PC-3 (cell line): ENCODE data around the gene PFKFB4. TPM values are rescaled to one million over a fixed set of nuclear protein-coding genes. Genes with fewer than 3 reads are reported as not detected.

Source experiments
- ATAC-seq: fragments of 200-7000 bp; cut with Tn5 transposase; 2 replicates; pipeline ENCODE4 v1.9.1; 2020; ENCODE audit warnings: mild to moderate bottlenecking, moderate library complexity
- BruUV-seq: library from RNA; stranded (reverse); fragments of 400-500 nt; replicated peaks from 2 replicates; lab custom pipeline; 2021; lab: Mats Ljungman, UMichigan
- CTCF ChIA-PET: fragments of 300-600 bp; sonication (Branson Sonifier 250); formaldehyde crosslinking; loops from one replicate; lab custom pipeline; 2022; ENCODE audit warnings: antibody characterized with exemption; lab: Charles Lee
- POLR2A ChIA-PET: fragments of 300-600 bp; sonication (Branson Sonifier 250); formaldehyde crosslinking; loops from one replicate; lab custom pipeline; 2022; ENCODE audit warnings: antibody characterized with exemption; ENCODE audit not compliant: unreplicated experiment; lab: Charles Lee
- DNase-seq: peaks from one replicate; pipeline ENCODE4 v3.0.0-alpha.2; 2015
- H2AFZ ChIP-seq: fragments of 300-600 bp; sonication (generic); 2 replicates; pipeline ENCODE4 v1.6.0; 2016; ENCODE audit warnings: antibody characterized with exemption, low read length
- H3F3A ChIP-seq: fragments of 300-600 bp; sonication (generic); one replicate; pipeline ENCODE4 v1.6.0; 2017; ENCODE audit warnings: antibody characterized with exemption, low read length, control low read depth, mild to moderate bottlenecking; ENCODE audit not compliant: unreplicated experiment
- H3K27ac ChIP-seq: fragments of 300-600 bp; sonication (generic); 2 replicates; pipeline ENCODE4 v1.5.1; 2016; ENCODE audit warnings: mild to moderate bottlenecking, low read length
- H3K27me3 ChIP-seq: fragments of 300-600 bp; sonication (generic); 2 replicates; pipeline ENCODE4 v1.6.1; 2016; ENCODE audit warnings: low read length, mixed read lengths
- H3K36me3 ChIP-seq: fragments of 300-600 bp; sonication (generic); 2 replicates; pipeline ENCODE4 v1.6.1; 2016; ENCODE audit warnings: low read depth, mixed run types, low read length, mixed read lengths
- H3K4me1 ChIP-seq: fragments of 300-600 bp; sonication (generic); 2 replicates; pipeline ENCODE4 v1.5.1; 2016; ENCODE audit warnings: low read length; ENCODE audit not compliant: insufficient read depth
- H3K4me2 ChIP-seq: fragments of 300-600 bp; sonication (generic); 2 replicates; pipeline ENCODE4 v1.6.0; 2016; ENCODE audit warnings: low read length
- H3K4me3 ChIP-seq: fragments of 300-600 bp; sonication (generic); 2 replicates; pipeline ENCODE4 v1.5.1; 2016; ENCODE audit warnings: mild to moderate bottlenecking, low read length, mixed read lengths
- H3K79me2 ChIP-seq: fragments of 300-600 bp; sonication (generic); 2 replicates; pipeline ENCODE4 v1.6.1; 2017; ENCODE audit warnings: low read length, mixed read lengths
- H3K9ac ChIP-seq: fragments of 300-600 bp; sonication (generic); 2 replicates; pipeline ENCODE4 v1.6.0; 2016; ENCODE audit warnings: mild to moderate bottlenecking, low read length
- H3K9me2 ChIP-seq: fragments of 300-600 bp; sonication (generic); replicated peaks from 2 replicates; pipeline ENCODE4 v1.6.1; 2016; ENCODE audit warnings: mixed run types, low read length, mixed read lengths
- H3K9me3 ChIP-seq: fragments of 300-600 bp; sonication (generic); 2 replicates; pipeline ENCODE4 v1.6.1; 2016; ENCODE audit warnings: low read length, mixed read lengths
- H4K20me1 ChIP-seq: fragments of 300-600 bp; sonication (generic); 2 replicates; pipeline ENCODE4 v1.6.1; 2016; ENCODE audit warnings: low read length, mixed read lengths
- EZH2 ChIP-seq: fragments of 300-600 bp; sonication (generic); IDR thresholded peaks from one replicate; pipeline ENCODE4 v1.6.1; 2017; ENCODE audit warnings: antibody characterized with exemption, mild to moderate bottlenecking, low read length; ENCODE audit not compliant: unreplicated experiment
- EZH2phosphoT487 ChIP-seq: fragments of 300-600 bp; sonication (generic); IDR thresholded peaks from 2 replicates; pipeline ENCODE4 v1.6.1; 2018; ENCODE audit warnings: mild to moderate bottlenecking, antibody characterized with exemption, low read length, borderline replicate concordance
- intact Hi-C: fragments of 100-400 bp; cut with micrococcal nuclease; formaldehyde crosslinking; loops from 2 replicates; pipeline ENCODE4 v1.9.0; 2023
- total RNA-seq: library from RNA; depleted of rRNA; stranded (reverse); fragments of >200 nt; gene quantifications from 2 replicates; pipeline ENCODE4 v1.2.3, GENCODE V29; 2014
- TF ChIP-seq, protein P1 (sequence below): fragments of 300-600 bp; sonication (generic); conservative IDR thresholded peaks from 2 replicates; pipeline ENCODE4 v1.5.1; 2017; ENCODE audit warnings: antibody characterized with exemption, low read depth, mild to moderate bottlenecking, low read length

PFKFB4 gene
- total RNA-seq, 1 experiment from 2014 or later = 33.5 TPM

- Histone ChIP-seq H3K79me2 (no peaks in the 10 kb centered on the region), H4K20me1 (no peaks in the 10 kb centered on the region), H3K9me3 (no peaks in the 10 kb centered on the region), H3K4me2 (peak overlapping the region; percentile 59), H3K9ac (peak overlapping the region; percentile 4; the same call in 1 of the 2 replicates), H3K27me3 (no peaks in the 10 kb centered on the region), H2AFZ (no peak overlapping the region), H3K4me3 (no peak overlapping the region), H3K27ac (peak overlapping the region; percentile 89), H3K36me3 (peaks cover 52% of the 10 kb centered on the region), H3K4me1 (peaks cover 67% of the 10 kb centered on the region), H3K9me2 (no peaks in the 10 kb centered on the region), H3F3A (no peaks in the 10 kb centered on the region)
- intact Hi-C loops = loop anchor here (5.0 kb wide), 1 partner anchor 42 kb away; the partner anchor contains the start of gene PFKFB4
- DNase-seq (peak; percentile 67), ATAC-seq (peak; percentile 11; the same call in 1 of the 2 replicates)
- no TSS peak for BruUV-seq
- TF ChIP-seq, protein P1, sequence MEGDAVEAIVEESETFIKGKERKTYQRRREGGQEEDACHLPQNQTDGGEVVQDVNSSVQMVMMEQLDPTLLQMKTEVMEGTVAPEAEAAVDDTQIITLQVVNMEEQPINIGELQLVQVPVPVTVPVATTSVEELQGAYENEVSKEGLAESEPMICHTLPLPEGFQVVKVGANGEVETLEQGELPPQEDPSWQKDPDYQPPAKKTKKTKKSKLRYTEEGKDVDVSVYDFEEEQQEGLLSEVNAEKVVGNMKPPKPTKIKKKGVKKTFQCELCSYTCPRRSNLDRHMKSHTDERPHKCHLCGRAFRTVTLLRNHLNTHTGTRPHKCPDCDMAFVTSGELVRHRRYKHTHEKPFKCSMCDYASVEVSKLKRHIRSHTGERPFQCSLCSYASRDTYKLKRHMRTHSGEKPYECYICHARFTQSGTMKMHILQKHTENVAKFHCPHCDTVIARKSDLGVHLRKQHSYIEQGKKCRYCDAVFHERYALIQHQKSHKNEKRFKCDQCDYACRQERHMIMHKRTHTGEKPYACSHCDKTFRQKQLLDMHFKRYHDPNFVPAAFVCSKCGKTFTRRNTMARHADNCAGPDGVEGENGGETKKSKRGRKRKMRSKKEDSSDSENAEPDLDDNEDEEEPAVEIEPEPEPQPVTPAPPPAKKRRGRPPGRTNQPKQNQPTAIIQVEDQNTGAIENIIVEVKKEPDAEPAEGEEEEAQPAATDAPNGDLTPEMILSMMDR = no peak
- TF ChIP-seq EZH2phosphoT487 = no peak
- TF ChIP-seq EZH2 = no peak
- ChIA-PET CTCF (interaction anchor here (1.3 kb wide), 1 partner anchor 41 kb away, joined by 6 read pairs; no protein-coding TSS in a partner anchor), POLR2A (interaction anchor here (0.6 kb wide), 1 partner anchor 38 kb away, joined by 4 read pairs; no protein-coding TSS in a partner anchor)
Measured at GRCh38 chr3:48599077-48599501, 42.5 kb upstream of the PFKFB4 start.

- peak; percentile 55 for ATAC-seq
- peak; percentile 94 for DNase-seq
- Histone ChIP-seq H3F3A (no peaks in the 10 kb centered on the region), H3K4me3 (no peak overlapping the region), H3K4me2 (peak overlapping the region; percentile 59), H3K36me3 (peaks cover 46% of the 10 kb centered on the region), H3K79me2 (no peaks in the 10 kb centered on the region), H4K20me1 (no peaks in the 10 kb centered on the region), H3K9me3 (no peaks in the 10 kb centered on the region), H3K9ac (peak overlapping the region; percentile 42), H3K27me3 (no peaks in the 10 kb centered on the region), H2AFZ (no peak overlapping the region), H3K27ac (peak overlapping the region; percentile 89), H3K4me1 (peaks cover 67% of the 10 kb centered on the region), H3K9me2 (no peaks in the 10 kb centered on the region)
- no TSS peak for BruUV-seq
- CTCF ChIA-PET = interaction anchor here (0.6 to 1.3 kb wide), 4 partner anchors 12 to 549 kb away, joined by 3 to 26 read pairs (median 6); no protein-coding TSS in a partner anchor
- intact Hi-C loops = loop anchor here (5.0 kb wide), 1 partner anchor 41 kb away; the partner anchor contains the start of gene PFKFB4
- TF ChIP-seq EZH2 (no peak), EZH2phosphoT487 (no peak)
- POLR2A ChIA-PET = interaction anchor here (0.6 kb wide), 3 partner anchors 37 to 172 kb away, joined by 4 read pairs; partner anchors contain the start of gene IP6K2
Measured at GRCh38 chr3:48598323-48599076, 41.9 kb upstream of the PFKFB4 start.

DNA sequence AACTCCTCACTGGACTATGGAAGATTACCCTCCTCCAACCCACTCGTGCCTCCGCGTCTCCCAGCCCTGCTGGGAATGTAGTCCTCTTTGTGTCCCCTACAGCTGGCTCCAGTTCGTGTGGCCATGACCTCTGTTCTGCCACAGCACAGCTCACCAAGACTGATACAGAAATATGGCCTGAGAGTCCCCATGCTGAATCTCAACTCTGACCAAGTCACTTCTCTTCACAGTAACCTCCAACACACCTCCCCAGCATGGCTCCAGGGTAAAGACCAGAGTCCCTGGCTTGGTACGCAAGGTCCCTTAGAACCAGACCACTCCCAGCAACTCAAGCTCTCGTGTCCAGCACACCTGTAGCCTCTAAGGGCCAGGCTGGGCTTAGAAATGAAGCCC lies 40.8 kb upstream of the PFKFB4 start:
- Histone ChIP-seq H2AFZ (no peak overlapping the region), H3K4me3 (no peak overlapping the region), H3K4me1 (peaks cover 67% of the 10 kb centered on the region), H3K27me3 (no peaks in the 10 kb centered on the region), H4K20me1 (no peaks in the 10 kb centered on the region), H3K27ac (peak overlapping the region; percentile 89), H3K9me2 (no peaks in the 10 kb centered on the region), H3K9me3 (no peaks in the 10 kb centered on the region), H3K4me2 (no peak overlapping the region), H3K9ac (no peak overlapping the region), H3K36me3 (peaks cover 35% of the 10 kb centered on the region), H3F3A (no peaks in the 10 kb centered on the region), H3K79me2 (no peaks in the 10 kb centered on the region)
- no TSS peak for BruUV-seq
- ATAC-seq = no peak
- no peak for DNase-seq
- intact Hi-C loops = loop anchor here (5.0 kb wide), 1 partner anchor 40 kb away; the partner anchor contains the start of gene PFKFB4
- TF ChIP-seq EZH2 (no peak), EZH2phosphoT487 (no peak)
- TF ChIP-seq, protein P1 = no peak
- ChIA-PET CTCF (interaction anchor here (0.9 kb wide), 1 partner anchor 13 kb away, joined by 26 read pairs; no protein-coding TSS in a partner anchor), POLR2A (no interaction called here)
